Epithelial cell of esophagus (primary cell): ENCODE data around the gene FANCI.

ENCODE experiments used
- DNase-seq: peaks from one replicate; pipeline ENCODE4 v3.0.0; 2010; ENCODE audit warnings: low read depth
- H3K4me3 ChIP-seq: 2 replicates; pipeline ENCODE4 v1.5.1; 2011; ENCODE audit warnings: mild to moderate bottlenecking, low read length, control low read depth
- TF ChIP-seq, protein P1 (sequence below): IDR thresholded peaks from 2 replicates; pipeline ENCODE4 v1.5.1; 2011; ENCODE audit warnings: low read depth, mild to moderate bottlenecking, low read length, control low read depth, inconsistent platforms; ENCODE audit not compliant: insufficient read depth; ENCODE audit errors: missing control alignments

FANCI gene

DNA sequence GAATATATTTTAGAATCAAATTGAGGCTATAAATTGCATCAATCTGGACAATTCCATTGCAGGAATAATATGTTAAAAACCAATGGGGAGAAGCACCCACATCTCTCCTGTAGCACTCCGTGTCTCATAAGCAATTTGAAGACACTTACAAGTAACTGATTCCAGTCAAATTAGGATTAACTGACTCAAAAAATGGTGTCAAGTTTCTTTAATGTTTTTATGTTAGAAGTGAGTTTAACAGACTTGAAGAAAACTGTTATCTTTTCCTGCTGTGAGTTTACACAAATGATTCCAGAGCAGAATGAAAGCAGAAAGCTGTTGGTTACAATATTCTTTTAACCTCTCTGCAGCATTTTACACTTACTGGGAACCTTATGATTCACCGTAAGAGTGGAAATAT, 45.6 kb upstream of the FANCI start:
- TF ChIP-seq, protein P1, sequence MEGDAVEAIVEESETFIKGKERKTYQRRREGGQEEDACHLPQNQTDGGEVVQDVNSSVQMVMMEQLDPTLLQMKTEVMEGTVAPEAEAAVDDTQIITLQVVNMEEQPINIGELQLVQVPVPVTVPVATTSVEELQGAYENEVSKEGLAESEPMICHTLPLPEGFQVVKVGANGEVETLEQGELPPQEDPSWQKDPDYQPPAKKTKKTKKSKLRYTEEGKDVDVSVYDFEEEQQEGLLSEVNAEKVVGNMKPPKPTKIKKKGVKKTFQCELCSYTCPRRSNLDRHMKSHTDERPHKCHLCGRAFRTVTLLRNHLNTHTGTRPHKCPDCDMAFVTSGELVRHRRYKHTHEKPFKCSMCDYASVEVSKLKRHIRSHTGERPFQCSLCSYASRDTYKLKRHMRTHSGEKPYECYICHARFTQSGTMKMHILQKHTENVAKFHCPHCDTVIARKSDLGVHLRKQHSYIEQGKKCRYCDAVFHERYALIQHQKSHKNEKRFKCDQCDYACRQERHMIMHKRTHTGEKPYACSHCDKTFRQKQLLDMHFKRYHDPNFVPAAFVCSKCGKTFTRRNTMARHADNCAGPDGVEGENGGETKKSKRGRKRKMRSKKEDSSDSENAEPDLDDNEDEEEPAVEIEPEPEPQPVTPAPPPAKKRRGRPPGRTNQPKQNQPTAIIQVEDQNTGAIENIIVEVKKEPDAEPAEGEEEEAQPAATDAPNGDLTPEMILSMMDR = no peak
- DNase-seq = no peak
- H3K4me3 ChIP-seq = no peak overlapping the region

DNA sequence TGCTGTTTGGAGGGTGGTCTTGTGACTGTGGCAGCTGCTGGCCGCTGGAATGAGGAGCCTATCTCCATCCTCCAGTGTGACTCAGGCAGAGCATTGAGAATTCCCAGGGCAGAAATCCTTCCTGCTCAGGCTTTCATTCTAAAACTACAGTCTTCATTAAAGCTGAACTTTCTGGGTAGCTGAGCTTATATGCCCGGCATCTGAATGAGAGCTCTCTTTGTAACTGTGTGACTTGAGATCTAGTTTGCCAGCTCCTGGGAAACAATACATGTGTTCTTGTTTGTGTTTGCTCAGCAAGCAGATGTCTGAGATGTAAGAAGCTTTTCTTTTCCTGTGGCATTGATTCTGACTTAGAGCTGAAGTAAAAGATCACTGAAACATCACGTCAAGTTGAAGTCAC, 44.8 kb upstream of the FANCI start:
- no peak for DNase-seq
- TF ChIP-seq, protein P1 = no peak
- H3K4me3 ChIP-seq = no peak overlapping the region

DNA sequence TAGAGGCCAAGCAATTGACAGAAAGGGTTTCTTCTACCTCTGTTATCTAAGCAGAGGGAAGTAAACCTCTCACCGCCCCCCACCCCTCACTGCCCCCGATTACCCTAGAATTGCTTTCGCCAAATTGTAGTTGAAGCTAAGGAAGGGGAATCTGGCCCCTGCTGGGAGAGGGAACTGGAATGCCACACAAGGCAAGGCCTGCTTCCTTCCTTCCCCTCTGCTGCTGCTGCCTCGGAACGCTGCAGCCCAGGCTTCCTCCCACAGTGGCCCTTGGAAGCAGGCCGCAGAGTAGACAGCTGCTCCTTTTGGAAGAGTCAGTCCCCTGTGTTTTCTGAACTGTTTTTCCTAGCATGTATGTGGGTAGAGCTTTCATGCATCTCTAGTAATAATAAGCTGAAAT, 44.0 kb upstream of the FANCI start:
- no peak overlapping the region for H3K4me3 ChIP-seq
- DNase-seq = no peak
- TF ChIP-seq, protein P1 = no peak

GRCh38 chr15:89200182-89200581, 43.6 kb upstream of the FANCI start:
- no peak overlapping the region for H3K4me3 ChIP-seq
- TF ChIP-seq, protein P1 = no peak

GRCh38 chr15:89201465-89202005, 42.2 kb upstream of the FANCI start:
- H3K4me3 ChIP-seq = no peak overlapping the region
- DNase-seq = no peak
- TF ChIP-seq, protein P1 = no peak

More at GRCh38 chr15:89200182-89200581, 43.6 kb upstream of the FANCI start:
- no peak for DNase-seq

DNA sequence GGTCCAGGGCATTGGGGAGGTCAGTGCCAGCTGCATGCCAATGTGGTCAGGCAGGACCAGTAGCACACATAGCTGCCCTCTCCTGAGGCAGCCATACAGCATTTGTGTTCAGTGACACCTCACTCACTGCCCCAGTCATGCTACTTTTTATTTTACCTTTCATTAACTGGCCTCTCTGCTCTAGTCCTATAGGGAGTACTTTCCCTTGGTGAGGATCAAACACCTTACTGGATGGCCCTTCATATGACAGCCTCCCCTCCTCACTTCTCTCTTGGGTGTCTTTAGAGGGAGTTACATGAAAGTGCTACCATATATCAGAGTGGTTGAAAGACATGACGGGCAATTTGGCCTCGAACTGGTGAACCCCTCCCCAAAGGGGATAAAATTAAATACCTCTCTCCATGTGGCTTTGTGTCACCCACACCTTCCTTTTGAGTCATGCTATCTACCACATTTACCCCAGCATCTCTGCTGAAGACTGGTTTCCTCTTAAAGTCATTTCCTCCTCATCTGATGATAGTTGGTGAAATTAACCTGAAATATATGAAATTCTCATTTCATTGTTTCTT, 40.0 kb upstream of the FANCI start:
- H3K4me3 ChIP-seq = no peak overlapping the region
- TF ChIP-seq, protein P1 = no peak
- DNase-seq = no peak

DNA sequence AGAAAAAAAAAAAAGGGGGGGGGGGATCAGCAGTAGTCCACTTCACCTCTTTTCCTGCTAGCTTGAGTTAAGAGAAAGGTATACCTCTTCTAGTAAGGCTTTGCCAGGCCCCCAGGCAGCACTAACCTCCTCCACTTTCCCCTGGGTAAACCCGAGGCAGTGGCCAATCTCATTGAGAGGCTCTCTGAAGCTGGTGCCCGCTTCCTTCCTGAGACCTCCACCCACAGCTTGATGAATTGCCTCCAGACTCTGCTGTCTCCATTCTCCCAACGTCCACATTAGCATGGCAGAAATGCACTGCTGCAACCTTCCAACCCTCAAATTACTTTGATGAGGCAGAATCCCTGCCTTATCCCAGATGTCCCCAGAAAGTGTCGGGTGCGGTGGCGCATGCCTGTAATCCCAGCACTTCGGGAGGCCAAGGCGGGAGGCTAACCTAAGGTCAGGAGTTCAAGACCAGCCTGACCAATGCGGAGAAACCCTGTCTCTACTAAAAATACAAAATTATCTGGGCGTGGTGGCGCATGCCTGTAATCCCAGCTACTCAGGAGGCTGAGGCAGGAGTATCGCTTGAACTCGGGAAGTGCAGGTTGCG, 37.7 kb upstream of the FANCI start:
- H3K4me3 ChIP-seq = no peak overlapping the region
- no peak for DNase-seq
- TF ChIP-seq, protein P1 = no peak
